Endodermal cell (in vitro differentiated cells): Measurements from ENCODE around the gene SMG5. TPM values are rescaled to one million over a fixed set of nuclear protein-coding genes. Genes with fewer than 3 reads are reported as not detected.

Experiments used
- DNase-seq: peaks from one replicate; pipeline ENCODE4 v3.0.0-alpha.2; 2017
- H3K27ac ChIP-seq: 2 replicates; pipeline ENCODE4 v1.5.1; 2013; ENCODE audit warnings: mild to moderate bottlenecking, low read depth, low read length, moderate library complexity
- H3K27me3 ChIP-seq: 2 replicates; pipeline ENCODE4 v1.6.1; 2013; ENCODE audit warnings: mild to moderate bottlenecking, low read length, moderate library complexity; ENCODE audit not compliant: insufficient read depth, control insufficient read depth, poor library complexity, severe bottlenecking
- H3K36me3 ChIP-seq: 2 replicates; pipeline ENCODE4 v1.7.0; 2013; ENCODE audit warnings: mild to moderate bottlenecking, low read length, moderate library complexity; ENCODE audit not compliant: control insufficient read depth, insufficient read depth
- H3K4me1 ChIP-seq: one replicate; pipeline ENCODE4 v1.7.0; 2013; ENCODE audit warnings: low read length; ENCODE audit not compliant: control insufficient read depth, insufficient read depth
- H3K4me3 ChIP-seq: 2 replicates; pipeline ENCODE4 v1.5.1; 2013; ENCODE audit warnings: mild to moderate bottlenecking, low read length, moderate library complexity
- H3K9ac ChIP-seq: 2 replicates; pipeline ENCODE4 v1.6.1; 2013; ENCODE audit warnings: mild to moderate bottlenecking, low read length, moderate library complexity; ENCODE audit not compliant: poor library complexity, severe bottlenecking; ENCODE audit errors: extremely low read depth
- H3K9me3 ChIP-seq: 2 replicates; pipeline ENCODE4 v1.6.1; 2013; ENCODE audit warnings: mild to moderate bottlenecking, low read length, moderate library complexity; ENCODE audit not compliant: control insufficient read depth
- H3K27ac Mint-ChIP-seq: 2 replicates; pipeline ENCODE4 v1.8.0; 2020; ENCODE audit warnings: mixed read lengths
- H3K27me3 Mint-ChIP-seq: 2 replicates; pipeline ENCODE4 v1.8.0; 2021; ENCODE audit warnings: mild to moderate bottlenecking, mixed read lengths; ENCODE audit not compliant: insufficient read depth
- H3K36me3 Mint-ChIP-seq: 2 replicates; pipeline ENCODE4 v1.8.0; 2020; ENCODE audit warnings: low read depth, mixed read lengths
- H3K4me1 Mint-ChIP-seq: 2 replicates; pipeline ENCODE4 v1.8.0; 2020; ENCODE audit warnings: mixed read lengths
- H3K4me3 Mint-ChIP-seq: 2 replicates; pipeline ENCODE4 v1.8.0; 2020; ENCODE audit warnings: mild to moderate bottlenecking, moderate library complexity, mixed read lengths
- H3K9me3 Mint-ChIP-seq: 2 replicates; pipeline ENCODE4 v1.8.0; 2020; ENCODE audit warnings: mild to moderate bottlenecking, mixed read lengths
- CTCF ChIP-seq: fragments of 200-600 bp; sonication (generic); conservative IDR thresholded peaks from 2 replicates; pipeline ENCODE4 v1.5.0; 2021; ENCODE audit warnings: antibody characterized with exemption, mild to moderate bottlenecking
- WGBS, 2 experiments: methylation state at CpG; one replicate each; pipeline versions ENCODE4 v1.1.5 to v1.1.7; 2013; ENCODE audit warnings: missing lambda C conversion rate in 2 of 2, mixed read lengths in 1 of 2; ENCODE audit not compliant: insufficient coverage in 1 of 2, insufficient read length in 1 of 2; 5-methylcytosine and 5-hydroxymethylcytosine counted together
- total RNA-seq, 2 donors: library from RNA; stranded (reverse); fragmentation: NEBNext Ultra II Directional in 1 of 2; extraction: Animal tissue kit (Norgen Biotek cat#: 25700) in 1 of 2; gene quantifications; 2 replicates in 1 of 2; 3 replicates in 1 of 2; pipeline ENCODE4 v1.2.1, GENCODE V29; 2021

Gene SMG5
- total RNA-seq, 2 donors from 2014 or later, result 103 to 111 TPM

- Mint-ChIP-seq H3K4me3 (no peak overlapping the region), H3K27me3 (no peaks in the 10 kb centered on the region), H3K36me3 (peaks cover 42% of the 10 kb centered on the region), H3K4me1 (peaks cover 6% of the 10 kb centered on the region), H3K27ac (no peak overlapping the region), H3K9me3 (no peaks in the 10 kb centered on the region)
- no peak overlapping the region for H3K4me3 ChIP-seq
- no peak for DNase-seq
- no peak overlapping the region for H3K9ac ChIP-seq
- no peaks in the 10 kb centered on the region for H3K9me3 ChIP-seq
- no peak overlapping the region for H3K27ac ChIP-seq
- no peaks in the 10 kb centered on the region for H3K4me1 ChIP-seq
- no peak for TF ChIP-seq CTCF
- no peaks in the 10 kb centered on the region for H3K27me3 ChIP-seq
- peaks cover 54% of the 10 kb centered on the region for H3K36me3 ChIP-seq
Measured at GRCh38 chr1:156203331-156203730, 79.3 kb downstream of the SMG5 start.

- H3K9me3 Mint-ChIP-seq, result no peaks in the 10 kb centered on the region
- WGBS, 2 experiments, result 96 to 100% methylated on average over 4 to 8 of the region's 8 CpGs
- H3K9me3 ChIP-seq, result no peaks in the 10 kb centered on the region
- peaks cover 21% of the 10 kb centered on the region for H3K4me1 Mint-ChIP-seq
- no peak overlapping the region for H3K27ac Mint-ChIP-seq
- peaks cover 42% of the 10 kb centered on the region for H3K36me3 Mint-ChIP-seq
- H3K27me3 ChIP-seq, result no peaks in the 10 kb centered on the region
- DNase-seq, result no peak
- no peaks in the 10 kb centered on the region for H3K27me3 Mint-ChIP-seq
- H3K4me3 ChIP-seq, result no peak overlapping the region
- H3K4me1 ChIP-seq, result peaks cover 8% of the 10 kb centered on the region
- no peak overlapping the region for H3K4me3 Mint-ChIP-seq
- H3K9ac ChIP-seq, result no peak overlapping the region
- H3K36me3 ChIP-seq, result peaks cover 61% of the 10 kb centered on the region
- H3K27ac ChIP-seq, result no peak overlapping the region
- no peak for TF ChIP-seq CTCF
Measured at GRCh38 chr1:156200044-156200443, 82.6 kb downstream of the SMG5 start.

Other genes with a start within 250 kb of the SMG5 start
- 10 to 100 TPM; 56.4 to 62.4 TPM for gene UBQLN4, start 229.0 kb downstream of the SMG5 start, total RNA-seq
- gene LAMTOR2, start 228.0 kb downstream of the SMG5 start, total RNA-seq, result 100 to 1,000 TPM in 1 of 2 donors, 10 to 100 TPM in 1; 84.4 to 101 TPM
- gene RAB25, start 221.7 kb downstream of the SMG5 start, total RNA-seq, result 10 to 100 TPM; 82.0 to 84.4 TPM
- 10 to 100 TPM; 91.8 to 94.3 TPM for gene MEX3A, start 200.4 kb downstream of the SMG5 start, total RNA-seq
- gene LMNA, start 168.1 kb downstream of the SMG5 start, total RNA-seq, result 10 to 100 TPM; 41.2 to 42.0 TPM
- gene SEMA4A, start 129.2 kb downstream of the SMG5 start, total RNA-seq, result 10 to 100 TPM in 1 of 2 donors, 1 to 10 TPM in 1; 6.4 to 10.3 TPM
- 10 to 100 TPM; 20.9 to 22.7 TPM for gene SLC25A44, start 88.7 kb downstream of the SMG5 start, total RNA-seq
- gene PMF1, start 69.8 kb downstream of the SMG5 start, total RNA-seq, result 100 to 1,000 TPM; 119 TPM
- gene BGLAP, start 40.6 kb downstream of the SMG5 start, total RNA-seq, result 1 to 10 TPM; 4.6 to 5.4 TPM
- 10 to 100 TPM; 12.2 to 16.4 TPM for gene PAQR6, start 34.8 kb downstream of the SMG5 start, total RNA-seq
- gene TMEM79, start 1.5 kb upstream of the SMG5 start, total RNA-seq, result 1 to 10 TPM; 1.5 to 1.9 TPM
- 10 to 100 TPM; 70.3 to 85.1 TPM for gene GLMP, start 12.9 kb upstream of the SMG5 start, total RNA-seq
- not detected for gene VHLL, start 16.5 kb upstream of the SMG5 start, total RNA-seq
- gene CCT3, start 55.5 kb upstream of the SMG5 start, total RNA-seq, result 100 to 1,000 TPM; 323 to 351 TPM
- gene TSACC, start 55.7 kb upstream of the SMG5 start, total RNA-seq, result 1 to 10 TPM in 1 of 2 donors, under 1 TPM in 1; 0.62 to 1.6 TPM
- gene RHBG, start 86.4 kb upstream of the SMG5 start, total RNA-seq, result 1 to 10 TPM; 3.9 to 4.0 TPM
- gene MEF2D, start 217.9 kb upstream of the SMG5 start, total RNA-seq, result 10 to 100 TPM; 10.5 to 12.8 TPM